NCI-H69 (cell line): ENCODE results near the gene MUC5AC.
A peak's percentile ranks its signal among the peaks of the same experiment; 100 is the strongest.

Experiments used
- DNase-seq: peaks from one replicate; lab custom pipeline; 2025; lab: John Stamatoyannopoulos, UW

The MUC5AC gene

GRCh38 chr11:1121813-1122663, 35.7 kb upstream of the MUC5AC start:
- DNase-seq, result no peak

DNA sequence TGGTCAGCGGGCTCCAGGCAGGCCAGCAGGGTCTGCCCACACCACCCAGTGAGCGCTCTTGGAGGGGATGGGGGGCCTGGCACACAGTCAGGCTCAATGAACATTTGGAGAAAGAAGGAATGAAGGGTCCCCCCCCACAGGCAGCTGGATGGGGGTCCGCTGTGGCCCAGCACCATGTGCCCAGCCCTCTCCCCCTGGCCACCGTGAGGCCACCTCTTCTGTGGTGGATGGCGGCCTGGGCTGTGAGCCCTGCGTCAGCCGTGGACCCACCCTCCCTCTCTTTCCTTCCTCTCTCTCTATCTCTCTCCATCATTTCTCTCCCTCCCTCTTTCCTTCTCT, 35.1 kb upstream of the MUC5AC start:
- DNase-seq, result no peak

DNA sequence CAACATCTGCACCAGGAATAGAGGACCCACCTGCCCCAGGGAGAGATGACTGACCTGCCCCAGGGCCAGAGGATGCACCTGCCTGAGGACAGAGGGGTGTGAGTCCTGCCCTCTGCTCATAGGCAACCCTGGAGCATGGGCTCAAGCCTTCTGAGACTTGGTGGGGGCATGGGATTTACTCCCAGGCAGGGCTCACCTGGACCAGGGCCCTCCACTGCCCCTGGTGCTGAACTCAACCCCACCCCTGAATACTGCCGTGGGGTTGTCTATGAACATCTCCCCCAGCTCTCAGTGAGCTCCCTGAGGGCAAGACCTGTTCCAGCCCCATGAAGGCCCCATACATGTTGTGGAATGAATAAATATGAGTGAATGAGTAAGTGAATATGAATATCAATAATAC, 33.8 kb upstream of the MUC5AC start:
- no peak for DNase-seq

GRCh38 chr11:1125803-1126202, 31.9 kb upstream of the MUC5AC start:
- DNase-seq, result no peak

DNA sequence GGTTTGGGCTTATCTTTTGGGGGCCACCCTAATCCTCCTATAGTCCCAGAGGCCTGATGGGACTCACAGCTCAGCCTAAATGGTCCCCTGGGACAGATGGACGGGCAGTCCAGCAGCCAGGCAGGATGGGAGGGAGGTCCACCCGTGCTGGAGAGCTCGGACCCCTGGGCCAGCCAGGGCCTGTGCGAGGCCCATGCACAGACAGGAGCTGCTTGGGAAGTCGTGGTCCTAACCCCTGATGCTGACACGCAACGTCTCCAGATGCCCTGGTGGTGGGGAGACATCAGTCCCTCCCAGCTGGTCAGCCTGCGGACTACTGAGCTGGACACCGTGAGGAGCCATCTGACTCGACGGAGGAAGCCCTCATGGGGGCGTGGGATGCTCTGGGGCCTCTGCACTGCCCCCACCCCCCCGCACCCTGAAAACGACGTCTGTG, 31.2 kb upstream of the MUC5AC start:
- DNase-seq, result no peak

DNA sequence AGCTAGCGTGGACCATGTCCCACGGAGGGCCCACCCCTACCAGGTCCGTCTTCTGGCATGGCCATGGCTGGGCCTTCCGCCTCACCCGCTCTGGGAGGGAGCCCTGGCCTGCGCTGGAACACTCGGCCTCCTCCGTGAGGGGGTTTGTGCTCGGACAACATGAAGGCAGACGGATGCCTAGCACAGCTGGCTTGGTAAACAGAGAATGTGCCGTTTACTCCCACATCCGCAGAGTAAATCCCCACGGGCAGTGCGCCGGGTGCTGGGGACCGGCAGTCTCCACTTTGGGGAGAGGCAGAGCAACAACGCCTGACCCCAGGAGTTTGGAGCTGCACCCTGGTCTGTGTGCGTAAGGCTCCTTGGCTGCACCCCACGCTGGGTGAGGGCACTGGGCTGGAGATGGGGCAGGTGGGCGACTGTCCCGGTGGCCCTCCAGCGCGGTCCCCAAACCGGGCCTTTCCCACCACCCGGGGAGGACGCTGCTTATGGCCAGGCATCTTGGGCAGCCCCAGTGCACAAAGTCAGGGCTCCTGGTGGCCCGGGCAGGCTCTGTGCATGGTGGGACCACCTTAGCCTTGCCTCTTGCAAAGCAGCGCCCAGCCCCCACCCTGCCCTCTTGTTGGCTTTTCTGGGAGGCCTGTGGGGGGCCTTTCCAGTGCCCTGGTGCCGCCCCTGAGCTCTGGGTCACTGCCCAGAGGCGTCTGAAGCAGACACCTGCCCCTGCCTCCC, 30.7 kb upstream of the MUC5AC start:
- DNase-seq, result no peak

GRCh38 chr11:1127664-1128162, 30.0 kb upstream of the MUC5AC start:
- no peak for DNase-seq

DNA sequence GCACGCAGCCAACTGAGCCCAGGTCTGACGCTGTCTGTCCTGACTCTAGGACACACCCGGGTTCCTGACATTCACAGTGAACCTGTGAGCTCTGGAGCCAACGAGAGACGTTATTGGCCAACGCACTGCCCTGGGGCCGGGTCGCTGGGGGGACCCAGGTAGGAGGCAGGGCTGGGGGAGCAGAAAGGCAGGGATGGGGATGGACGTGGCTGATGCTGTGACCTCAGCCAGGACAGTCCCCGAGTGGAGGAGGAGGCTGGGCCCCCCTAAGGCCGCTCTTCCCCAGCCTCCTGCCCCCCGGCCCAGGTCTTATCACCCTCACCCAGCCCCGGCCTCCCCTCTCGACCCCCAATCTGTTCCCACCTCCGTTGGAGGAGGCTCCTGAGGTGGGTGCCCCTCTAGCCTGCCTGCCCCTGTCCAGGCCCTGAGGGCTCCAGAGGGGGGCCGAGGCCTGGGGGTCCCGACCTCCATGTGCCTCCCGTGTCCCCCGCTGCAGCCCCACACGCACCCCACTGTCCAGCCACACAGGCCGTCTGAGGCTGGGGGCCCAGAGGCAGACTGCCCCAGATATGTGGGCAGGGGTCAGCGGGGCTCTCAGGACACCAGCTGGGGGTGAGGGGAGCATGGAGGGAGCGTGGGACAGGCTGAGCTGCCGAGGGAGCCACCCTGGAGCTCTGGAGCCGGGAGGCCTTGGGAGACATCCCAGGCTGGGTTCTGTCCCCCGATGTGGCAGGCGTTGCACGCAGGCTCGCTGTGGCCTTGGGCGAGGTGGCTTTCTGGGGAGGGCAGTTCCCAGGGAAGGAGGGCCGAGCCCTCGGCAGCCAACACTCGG, 29.2 kb upstream of the MUC5AC start:
- no peak for DNase-seq

- no peak for DNase-seq
These were observed 28.6 kb upstream of the MUC5AC start for GRCh38 chr11:1129143-1129610.

DNA sequence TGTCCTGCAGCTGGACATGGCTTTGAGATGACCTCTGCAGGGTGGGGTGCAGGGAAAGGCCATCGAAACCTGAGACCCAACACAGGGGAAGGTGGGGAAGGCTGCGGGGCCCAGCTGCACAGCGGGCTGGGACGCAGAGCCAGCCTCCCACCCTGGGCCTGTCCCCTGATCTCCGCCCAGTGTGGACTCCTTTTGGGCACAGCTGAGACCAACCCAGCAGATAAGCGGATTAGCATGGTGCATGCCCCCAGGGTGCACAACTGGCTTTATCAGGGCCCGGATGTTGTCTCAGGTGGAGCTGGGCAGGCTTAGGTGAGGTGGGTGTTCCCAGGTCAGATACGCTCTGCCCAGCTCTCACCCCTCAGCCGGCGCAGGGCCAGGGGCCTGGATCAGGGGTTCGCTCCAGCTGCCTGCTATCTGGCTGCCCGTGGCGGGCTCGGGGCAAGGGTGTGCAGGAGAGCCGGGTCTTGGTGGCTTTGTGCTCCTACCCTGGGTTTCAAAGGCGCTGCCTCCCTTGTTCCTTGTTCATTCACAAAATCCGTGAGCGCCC, 28.1 kb upstream of the MUC5AC start:
- peak; percentile 62 for DNase-seq

DNA sequence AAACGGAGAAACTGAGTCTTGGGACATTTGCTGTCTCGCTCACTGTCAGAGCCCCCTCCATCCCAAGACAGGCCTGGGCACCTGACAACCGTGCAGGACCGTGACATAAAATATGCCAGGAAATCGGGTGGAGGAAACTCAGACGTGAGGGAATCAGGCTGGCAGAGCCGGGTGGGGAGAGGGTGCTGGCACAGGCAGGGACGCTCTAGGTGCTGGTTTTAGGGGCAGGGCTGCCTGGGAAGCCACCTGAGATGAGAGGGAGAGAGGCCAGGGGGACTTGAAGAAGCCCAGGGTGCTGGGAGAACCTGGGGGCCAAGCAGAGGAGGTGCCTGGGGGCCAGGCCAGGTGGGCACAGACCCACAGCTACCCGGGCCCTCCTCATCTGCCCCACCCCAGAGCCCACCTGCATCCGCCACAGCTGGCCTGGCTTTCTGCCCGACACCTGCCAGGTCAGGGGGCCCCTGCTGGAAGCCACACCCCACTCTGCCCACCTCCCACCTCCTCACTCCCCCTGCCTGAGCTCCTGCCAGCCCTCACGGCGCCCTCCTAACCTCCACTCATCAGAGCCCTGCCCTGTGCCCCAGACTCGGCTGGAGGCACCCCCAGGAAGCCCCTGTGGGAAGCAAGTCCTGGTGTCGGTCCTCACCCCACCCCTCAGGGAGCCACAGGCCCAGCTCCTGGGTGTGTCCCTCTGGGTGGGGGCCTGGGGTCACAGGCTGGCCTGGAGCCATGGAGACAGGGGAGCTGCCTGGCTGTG, 27.3 kb upstream of the MUC5AC start:
- DNase-seq, result peak; percentile 87

DNA sequence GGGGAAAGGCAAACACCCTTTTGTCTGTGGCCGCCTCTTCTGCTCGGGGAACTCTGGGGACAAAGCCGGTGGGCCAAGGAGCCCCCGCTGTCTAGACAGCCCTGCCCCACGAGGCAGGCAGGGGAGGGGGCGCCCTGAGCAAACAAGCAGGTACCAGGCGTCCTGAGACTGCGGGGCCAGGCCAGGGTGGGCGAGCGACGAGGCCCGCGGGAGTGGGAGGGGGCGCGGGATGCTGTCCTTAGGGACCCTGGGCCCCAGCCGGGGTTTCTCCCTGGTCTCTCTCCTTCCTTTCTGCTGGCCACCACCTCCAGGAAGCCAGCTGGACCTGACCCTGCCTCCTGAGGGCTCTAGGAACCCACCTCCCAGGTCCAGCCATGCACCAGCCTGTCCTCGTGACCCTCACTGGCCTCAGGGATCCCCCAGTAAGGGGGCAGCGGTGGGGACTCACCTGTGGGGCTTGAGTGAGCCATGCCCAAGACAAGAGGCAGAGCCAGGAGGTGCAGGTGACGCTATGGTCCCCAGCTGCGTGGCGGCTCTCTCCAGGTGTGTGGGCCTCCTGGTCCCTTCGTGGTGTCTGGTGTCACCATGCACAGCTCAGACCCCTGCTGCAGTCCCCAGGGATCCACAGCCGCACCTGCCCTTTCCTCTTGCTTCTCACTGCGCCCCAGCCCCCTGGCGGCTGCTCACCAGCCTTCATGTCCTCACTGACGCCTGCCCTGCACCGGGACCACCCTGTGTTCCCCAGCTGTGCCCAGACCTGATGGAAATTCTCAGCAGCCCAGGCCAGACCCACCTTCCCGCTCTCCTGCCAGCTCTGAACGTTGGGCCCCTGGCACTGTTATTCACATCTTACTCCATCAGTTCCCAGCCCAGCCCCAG, 26.5 kb upstream of the MUC5AC start:
- peak; percentile 66 for DNase-seq

DNA sequence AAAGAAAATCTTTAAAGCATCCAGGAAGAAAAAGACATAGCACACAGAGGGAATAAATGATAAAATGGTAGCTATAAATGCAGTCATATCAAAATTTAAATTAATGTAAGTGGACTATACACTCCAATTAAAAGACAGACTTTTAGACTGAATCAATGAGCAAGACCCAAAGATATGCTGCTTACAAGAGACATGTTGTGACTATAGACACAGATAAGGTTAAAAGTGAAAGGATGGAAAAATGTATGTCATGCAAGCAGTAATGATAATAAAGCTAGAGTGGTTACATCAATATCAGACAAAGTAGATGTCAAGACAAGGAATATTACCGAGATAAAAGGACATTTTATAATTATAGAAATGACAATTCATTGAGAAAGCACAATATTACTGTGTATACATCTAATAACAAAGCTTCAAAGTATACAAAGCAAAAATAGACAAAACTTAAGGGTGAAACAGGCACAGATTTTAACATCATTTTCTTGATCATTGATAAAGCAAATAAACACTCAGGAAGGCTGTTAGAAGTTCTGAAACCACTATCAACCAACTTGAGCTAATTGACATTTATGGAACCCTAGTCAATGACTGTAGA, 22.8 kb upstream of the MUC5AC start:
- DNase-seq, result no peak

DNA sequence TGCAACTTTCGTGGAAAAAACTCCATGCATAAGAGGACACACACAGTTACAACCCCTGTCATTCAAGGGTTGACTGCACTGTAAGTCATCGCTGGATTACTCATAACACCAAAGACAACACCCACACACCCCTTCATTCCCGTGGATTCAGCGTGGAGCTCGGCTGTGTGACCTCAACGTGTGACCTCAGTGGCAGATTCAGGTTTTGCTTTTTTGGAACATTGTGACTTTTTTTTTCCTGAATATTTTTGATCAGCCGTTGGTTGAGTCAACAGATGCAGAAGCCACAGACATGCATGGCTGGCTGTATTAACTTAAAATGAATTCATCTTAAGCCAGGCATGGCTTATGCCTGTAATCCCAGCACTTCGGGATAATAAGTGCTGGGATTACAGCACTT, 19.7 kb upstream of the MUC5AC start:
- no peak for DNase-seq

DNA sequence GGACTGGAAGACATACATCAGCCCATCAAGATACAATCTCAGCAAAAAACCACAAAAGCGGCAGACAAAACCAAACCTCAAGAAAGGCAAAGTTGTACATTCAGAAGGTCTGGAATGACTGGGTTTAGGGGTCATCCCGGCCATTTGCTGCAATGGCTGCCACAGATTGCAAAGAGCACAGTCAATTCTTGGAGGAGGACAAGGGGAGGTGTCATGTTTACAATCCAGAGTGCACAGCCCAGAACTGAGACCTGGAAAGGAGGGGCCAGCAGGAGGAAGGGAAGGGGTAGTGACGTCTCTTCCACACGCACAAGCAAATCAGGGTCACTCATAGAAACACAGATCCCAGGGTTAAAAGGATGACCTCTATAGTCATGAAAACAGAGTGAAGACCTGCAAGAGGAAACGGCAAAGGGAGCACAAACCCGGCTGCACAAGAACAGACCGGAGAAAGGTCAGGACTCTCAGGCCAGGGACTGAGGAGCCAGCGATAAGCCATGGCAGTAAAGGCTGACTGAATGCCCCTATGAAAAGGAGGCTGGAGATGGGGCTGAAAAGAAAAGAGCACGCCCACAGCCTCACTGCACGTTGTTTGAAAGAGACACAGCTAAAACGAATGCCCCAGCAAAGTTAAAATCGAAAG, 18.2 kb upstream of the MUC5AC start:
- DNase-seq, result no peak

- no peak for DNase-seq
These were observed 16.9 kb upstream of the MUC5AC start for GRCh38 chr11:1140642-1141490.

DNA sequence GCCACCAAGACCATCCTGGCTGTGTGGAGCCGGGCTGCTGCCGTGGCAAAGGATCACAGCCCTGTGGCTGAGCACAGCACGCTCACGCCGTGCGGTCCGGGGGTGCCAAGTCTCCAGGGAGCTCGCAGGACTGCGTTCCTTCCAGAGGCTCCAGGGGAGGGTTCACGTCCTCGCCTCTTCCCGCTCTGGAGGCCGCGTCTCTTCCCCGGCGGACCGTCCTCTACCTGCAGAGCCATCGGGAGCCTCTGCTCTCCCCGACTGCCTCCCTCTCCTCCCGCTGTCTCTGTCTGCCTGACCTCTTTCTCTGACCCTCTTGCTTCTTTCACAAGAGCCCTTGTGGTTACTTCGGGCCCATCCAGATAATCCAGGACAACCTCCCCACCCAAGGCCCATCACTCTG, 11.4 kb upstream of the MUC5AC start:
- no peak for DNase-seq

GRCh38 chr11:1147792-1148191, 10.0 kb upstream of the MUC5AC start:
- DNase-seq, result no peak
